Measurements from ENCODE around the gene ZNF726.
A peak's percentile ranks its signal among the peaks of the same experiment; 100 is the strongest.
"Not testable (repeated sequence)": the region's sequence is repeated elsewhere in the genome, so short reads cannot be mapped to it uniquely, and the experiment has no call there.

The ZNF726 gene

DNA sequence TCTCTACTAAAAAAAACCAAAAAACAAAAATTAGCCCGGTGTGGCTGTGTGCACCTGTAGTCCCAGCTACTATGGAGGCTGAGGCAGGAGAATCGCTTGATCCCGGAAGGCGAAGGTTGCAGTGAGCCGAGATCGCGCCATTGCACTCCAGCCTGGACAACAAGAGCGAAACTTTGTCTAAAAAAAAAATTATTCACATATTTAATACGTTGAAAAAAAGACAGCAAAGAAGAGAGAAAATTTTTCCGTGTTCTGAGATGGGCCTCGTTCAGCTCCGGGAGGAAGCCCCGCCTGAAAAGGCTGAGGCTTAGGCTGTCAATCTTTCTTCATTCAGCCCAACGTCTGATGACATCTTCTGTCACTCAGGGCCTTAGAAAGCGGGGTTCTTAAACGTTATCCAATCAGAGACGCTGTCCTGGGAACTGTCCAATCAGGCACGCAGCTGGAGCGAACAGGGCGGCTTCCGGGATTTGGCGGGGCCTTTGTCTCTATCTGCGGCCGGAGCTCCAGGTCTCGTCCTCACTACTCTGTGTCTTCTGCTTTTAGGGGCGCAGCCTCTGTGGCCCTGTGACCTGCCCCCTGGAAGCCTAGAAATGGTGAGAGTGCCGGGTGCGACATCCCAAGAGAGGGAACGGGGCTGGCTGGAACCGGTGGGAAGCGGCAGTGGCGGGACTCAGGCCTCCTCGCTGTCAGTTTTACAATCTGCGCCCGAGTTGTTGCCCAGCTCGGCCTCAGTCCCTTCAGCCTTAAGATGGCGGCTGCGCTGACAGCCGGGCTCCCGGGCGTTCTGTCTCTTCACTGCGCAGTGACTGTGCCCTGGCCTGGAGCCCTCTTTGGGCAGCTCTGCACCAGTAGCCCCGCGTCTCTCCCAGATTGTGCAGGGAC is at the start of gene ZNF726:
Gene ZNF726 (plus strand): TSS at position 485 of the 885 bp plus-strand sequence. CDS start 109 bp downstream, at position 594.
- DNase-seq (ENCODE audit: low spot score) = peak; percentile 47

DNA sequence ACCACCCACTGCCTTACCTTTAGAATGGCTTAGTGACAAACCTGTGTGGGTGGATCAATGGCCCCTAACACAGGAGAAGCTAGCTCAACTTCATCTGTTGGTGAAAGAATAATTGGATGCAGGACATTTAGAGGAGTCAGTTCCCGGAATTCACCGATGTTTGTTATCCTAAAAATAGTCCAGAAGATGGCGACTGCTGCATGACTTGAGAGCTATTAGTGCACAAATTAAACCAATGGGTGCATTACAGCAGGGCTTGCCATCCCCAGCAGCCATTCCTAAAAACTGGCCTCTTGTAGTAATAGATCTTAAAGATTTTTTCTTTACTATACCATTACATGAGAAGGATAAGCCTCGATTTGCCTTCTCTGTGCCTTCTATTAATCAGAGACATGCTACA is 46.8 kb upstream of the ZNF726 start:
- DNase-seq (ENCODE audit: low spot score) = no peak

DNA sequence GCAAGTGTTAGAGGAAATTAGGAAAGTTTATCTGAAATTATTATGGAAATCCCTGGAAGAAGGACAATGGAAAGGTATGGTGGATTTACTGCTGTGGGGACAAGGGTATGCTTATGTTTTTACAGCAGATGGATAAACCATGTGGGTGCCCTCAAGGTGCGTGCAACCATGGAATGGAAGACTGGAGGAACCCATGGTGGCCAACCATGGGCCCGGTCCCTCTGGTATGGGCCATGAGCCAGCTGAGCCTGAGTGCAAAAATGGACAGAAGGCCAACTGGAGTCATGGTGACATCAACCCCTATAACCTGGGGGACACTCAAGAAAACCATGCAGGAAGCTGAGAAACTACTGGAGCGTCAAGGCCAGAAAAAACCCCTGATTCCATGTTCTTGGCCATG is 46.1 kb upstream of the ZNF726 start:
- no peak for DNase-seq (ENCODE audit: low spot score)

DNA sequence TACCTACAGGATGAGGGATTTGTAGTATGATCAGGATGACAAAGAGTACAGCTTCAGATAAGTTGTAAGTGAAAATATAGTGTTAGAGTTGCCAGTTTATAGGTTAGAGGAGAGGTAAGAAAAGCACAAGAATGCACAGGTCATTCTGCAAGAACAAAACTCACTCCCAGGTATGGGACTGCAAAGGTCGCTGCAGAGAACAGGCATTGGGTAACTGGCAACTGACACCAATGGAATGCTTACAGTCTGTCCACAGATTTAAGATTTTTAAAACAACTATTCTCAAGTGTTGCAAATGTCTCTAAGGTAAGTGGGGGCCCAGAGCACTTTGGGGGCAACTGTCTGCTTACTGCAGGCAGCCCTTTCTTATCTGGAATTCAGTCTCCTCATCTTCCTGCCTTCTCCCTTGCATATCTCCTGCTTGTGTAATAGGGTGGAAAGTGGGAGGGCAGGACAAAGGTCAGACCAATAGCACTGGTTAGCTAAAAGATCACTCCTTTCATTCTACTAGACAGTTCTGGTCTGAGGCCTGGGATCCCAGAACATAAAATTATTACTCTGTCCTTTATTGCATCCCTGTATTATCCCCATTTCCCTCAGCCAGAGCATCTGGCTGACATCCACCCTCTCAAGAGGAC is 42.3 kb upstream of the ZNF726 start:
- DNase-seq (ENCODE audit: low spot score) = no peak

- no peak for DNase-seq (ENCODE audit: low spot score)
Measured at GRCh38 chr19:23876261-23876660, 38.4 kb upstream of the ZNF726 start.

DNA sequence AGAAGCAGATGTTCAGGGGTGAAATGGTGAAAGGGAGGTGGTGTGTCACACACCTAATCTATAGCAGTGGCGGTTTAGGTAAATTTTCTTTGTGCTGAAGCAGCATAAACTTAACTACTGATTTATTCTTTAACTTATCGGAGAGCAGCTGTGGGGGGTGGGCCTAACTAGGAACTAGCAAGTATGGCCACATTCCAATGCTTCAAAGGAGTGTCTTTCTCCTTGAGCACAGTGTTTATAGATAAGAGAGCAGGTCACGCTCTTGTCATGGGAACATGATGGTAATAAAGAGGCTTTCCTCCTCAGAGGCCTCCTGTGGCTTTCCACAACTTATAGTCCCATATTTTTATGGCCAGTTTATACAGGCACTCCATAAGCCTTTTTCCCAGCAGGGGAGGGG is 37.9 kb upstream of the ZNF726 start:
- not testable (repeated sequence) for DNase-seq (ENCODE audit: low spot score)

DNA sequence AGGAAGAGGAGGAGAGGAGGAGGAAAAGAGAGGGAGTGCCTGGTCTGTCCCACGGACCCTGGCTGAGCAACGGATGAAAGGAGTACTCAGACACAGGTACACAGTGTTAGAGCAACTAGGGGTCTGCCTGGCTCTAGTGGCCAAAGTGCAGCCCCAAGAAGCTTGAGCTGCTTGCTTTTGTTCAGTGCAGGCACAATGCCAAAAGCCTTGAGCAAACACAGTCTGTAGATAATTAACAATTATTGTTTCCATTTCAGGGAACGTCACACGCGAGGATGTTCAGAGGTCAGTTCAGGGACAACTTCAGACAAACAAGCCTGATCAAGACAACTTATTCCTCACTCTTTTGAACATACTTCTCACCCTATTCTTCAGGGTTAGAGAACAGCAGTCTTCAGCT is 32.2 kb upstream of the ZNF726 start:
- DNase-seq (ENCODE audit: low spot score) = no peak

DNA sequence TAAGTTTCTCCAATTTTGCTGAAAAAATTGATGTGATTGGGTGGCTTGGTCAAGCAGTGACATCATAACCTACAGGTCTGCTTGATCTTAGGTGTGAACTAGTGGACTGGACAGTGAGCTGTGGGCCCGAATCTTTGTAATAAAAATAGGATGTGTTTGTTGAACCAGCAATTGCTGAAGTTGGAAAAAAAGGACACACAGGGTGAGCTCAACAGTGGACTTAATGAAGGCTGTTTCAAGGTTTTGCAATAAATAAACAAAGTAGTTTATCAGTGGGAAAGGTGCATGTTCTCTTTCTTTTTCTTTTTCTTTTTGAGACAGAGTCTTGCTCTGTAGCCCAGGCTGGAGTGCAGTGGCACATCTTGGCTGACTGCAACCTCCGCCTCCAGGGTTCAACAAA is 30.3 kb upstream of the ZNF726 start:
- DNase-seq (ENCODE audit: low spot score) = no peak

DNA sequence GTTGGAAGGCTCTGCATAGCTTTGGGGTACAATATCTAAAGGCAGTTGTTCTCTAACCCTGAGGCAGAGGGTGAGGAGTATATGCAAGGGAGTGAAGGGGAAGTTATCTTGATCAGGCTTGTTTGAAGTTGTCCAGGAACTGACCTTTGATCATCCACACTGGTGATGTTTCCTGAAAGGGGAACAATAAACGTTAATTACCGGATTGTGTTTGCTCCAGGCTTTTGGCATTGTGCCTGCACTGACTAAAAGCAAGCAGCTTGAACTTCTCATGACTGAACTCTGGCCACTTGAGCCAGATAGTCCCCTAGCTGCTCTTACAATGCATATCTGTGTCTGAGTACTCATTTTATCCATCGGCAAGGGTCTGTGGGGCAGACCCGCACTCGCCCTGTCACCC is 27.0 kb upstream of the ZNF726 start:
- no peak for DNase-seq (ENCODE audit: low spot score)

GRCh38 chr19:23896096-23896495 is 18.6 kb upstream of the ZNF726 start:
- DNase-seq (ENCODE audit: low spot score) = not testable (repeated sequence)

- no peak for DNase-seq (ENCODE audit: low spot score)
Measured at GRCh38 chr19:23896912-23897311, 17.8 kb upstream of the ZNF726 start.

- no peak for DNase-seq (ENCODE audit: low spot score)
Measured at GRCh38 chr19:23901360-23901759, 13.3 kb upstream of the ZNF726 start.

- DNase-seq (ENCODE audit: low spot score) = no peak
Measured at GRCh38 chr19:23904406-23904805, 10.3 kb upstream of the ZNF726 start.

DNA sequence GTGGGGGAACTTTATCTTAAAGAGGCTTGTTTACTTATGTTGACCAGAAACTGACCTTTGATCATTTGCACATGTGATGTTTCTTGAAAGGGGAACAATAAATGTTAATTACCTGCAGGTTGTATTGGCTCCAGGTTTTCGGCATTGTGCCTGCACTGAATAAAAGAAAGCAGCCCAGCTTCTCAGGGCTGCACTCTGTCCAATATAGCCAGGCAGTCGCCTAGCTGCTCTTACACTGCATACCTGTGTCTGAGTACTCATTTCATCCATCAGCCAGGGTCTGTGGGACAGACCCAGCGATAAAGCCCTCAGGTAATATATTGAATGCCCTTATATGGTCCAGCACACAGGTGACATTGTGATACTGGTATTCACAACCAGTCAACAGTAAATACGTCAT is 8.9 kb upstream of the ZNF726 start:
- no peak for DNase-seq (ENCODE audit: low spot score)

GRCh38 chr19:23906835-23907234 is 7.9 kb upstream of the ZNF726 start:
- no peak for DNase-seq (ENCODE audit: low spot score)

DNA sequence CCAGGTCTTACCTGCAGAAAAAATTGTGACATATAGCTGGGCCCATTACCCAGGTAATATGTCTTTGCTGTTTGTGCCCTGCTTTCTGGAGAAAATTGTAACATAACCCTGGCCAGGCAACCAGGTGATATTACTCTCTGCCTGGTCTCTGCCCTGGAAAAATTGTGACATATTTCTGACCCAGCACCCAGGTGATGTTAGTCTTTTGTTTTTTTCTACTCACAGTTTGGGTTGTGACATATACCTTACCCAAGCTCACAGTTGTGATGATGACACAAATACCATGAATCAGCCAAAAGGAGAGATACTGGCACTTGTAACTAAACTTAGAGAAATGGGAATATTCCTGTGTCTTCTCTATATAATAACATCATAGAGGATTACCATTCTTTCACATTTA is 6.5 kb upstream of the ZNF726 start:
- no peak for DNase-seq (ENCODE audit: low spot score)

DNA sequence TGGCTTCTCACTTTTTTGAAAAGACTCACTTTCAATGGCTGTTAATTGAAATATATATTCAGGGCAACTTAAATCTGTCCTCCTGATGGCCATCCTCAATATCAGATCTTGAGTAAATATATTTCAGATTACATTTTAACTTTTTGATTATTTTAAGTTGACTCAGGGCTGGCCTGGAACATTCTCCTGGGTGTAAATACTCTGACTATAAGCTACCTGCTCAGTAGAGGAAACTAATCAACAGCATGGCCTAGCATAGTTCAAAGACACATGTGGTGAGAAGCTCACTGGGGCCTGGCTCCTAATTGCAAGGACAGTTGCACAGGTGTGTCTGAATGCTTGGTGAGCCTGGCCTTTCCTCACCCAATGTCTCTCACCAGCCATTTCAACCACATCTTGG is 5.5 kb upstream of the ZNF726 start:
- DNase-seq (ENCODE audit: low spot score) = no peak

GRCh38 chr19:23913931-23914330 is 755 bp upstream of the ZNF726 start:
- no peak for DNase-seq (ENCODE audit: low spot score)

DNA sequence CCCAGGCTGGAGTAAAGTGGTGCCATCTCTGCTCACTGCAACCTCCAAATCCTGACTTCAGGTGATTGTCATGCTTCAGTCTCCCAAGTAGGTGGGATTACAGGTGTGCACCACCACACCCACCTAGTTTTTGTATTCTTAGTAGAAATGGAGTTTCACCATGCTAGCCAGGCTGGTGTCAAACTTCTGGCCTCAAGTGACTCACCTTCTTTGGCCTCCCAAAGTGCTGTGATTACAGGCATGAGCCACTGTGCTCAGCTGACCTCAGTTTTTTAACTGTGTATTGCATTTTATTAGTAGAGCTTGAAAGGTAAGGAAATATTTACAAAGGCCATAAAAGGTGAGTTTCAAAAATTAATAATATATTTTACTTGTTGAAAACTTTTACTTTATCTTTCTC is 2.3 kb downstream of the ZNF726 start:
- no peak for DNase-seq (ENCODE audit: low spot score)

DNA sequence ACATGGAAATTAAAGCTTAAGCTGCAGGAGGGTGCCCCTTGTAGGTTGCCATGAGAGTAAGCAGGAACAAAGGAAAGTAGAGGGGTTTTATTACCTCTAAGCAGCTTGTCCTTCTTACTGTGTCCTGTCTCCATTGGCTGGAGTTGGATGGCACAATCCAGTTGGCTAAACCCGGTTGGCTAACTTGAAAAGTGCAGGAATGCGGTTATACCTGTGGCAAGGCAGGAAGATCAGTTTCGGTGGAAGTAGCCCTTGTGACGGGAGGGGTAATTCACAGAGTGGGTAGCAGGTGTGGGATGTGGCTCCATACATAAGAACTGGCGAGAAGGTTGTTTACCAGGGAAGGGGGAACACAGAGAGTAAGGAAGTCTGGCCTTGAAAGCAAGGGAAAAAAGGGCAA is 3.2 kb downstream of the ZNF726 start:
- no peak for DNase-seq (ENCODE audit: low spot score)

DNA sequence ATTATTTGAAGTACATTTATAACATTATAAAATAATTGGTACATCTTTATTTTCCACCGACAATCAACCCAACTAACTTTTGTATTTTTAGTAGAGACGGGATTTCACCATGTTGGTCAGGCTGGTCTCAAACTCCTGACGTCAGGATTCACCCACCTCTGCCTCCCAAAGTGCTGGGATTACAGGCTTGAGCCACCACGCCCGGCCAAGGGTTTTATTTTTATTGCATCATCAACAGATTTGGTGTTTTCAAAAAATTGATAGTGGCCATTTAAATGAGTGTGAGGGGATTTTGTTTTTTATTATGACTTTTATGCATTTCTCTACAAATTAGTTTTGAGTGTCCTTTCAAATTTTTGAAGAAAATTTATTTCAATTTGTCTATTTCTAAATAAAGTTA is 10.6 kb downstream of the ZNF726 start:
- no peak for DNase-seq (ENCODE audit: low spot score)

- no peak for DNase-seq (ENCODE audit: low spot score)
Measured at GRCh38 chr19:23932878-23933277, 18.2 kb downstream of the ZNF726 start.

DNA sequence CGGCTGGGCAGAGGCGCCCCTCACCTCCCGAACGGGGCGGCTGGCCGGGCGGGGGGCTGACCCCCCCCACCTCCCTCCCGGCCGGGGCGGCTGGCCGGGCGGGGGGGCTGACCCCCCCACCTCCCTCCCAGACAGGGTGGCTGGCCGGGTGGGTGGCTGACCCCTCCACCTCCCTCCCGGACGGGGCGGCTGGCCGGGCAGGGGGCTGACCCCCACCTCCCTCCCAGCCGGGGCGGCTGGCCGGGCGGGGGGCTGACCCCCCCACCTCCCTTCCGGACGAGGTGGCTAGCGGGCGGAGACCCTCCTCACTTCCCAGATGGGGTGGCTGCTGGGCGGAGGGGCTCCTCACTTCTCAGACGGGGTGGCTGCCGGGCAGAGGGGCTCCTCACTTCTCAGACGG is 22.3 kb downstream of the ZNF726 start:
- not testable (repeated sequence) for DNase-seq (ENCODE audit: low spot score)

DNA sequence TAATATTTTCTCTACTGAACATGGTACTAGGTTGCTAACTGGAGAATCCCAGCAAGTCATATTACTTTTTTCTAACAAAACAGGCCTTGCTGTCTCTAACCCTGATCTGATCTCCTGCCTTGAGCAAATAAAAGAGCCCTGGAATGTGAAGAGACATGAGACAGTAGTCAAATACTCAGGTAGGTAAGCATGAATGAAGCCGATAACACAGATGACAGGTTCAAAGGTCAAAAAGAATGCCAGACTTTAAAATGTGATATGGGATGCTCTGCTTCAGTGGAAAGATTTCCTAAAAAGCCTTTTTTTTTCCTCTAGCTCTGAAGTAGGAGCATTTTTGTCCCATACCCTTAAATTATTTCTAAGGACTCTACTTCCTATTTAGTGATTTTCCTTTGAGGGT is 28.7 kb downstream of the ZNF726 start:
- no peak for DNase-seq (ENCODE audit: low spot score)
